ENCODE data around the gene ARRB1. TPM values are rescaled to one million over a fixed set of nuclear protein-coding genes. Genes with fewer than 3 reads are reported as not detected.
"Not testable (repeated sequence)": the region's sequence is repeated elsewhere in the genome, so short reads cannot be mapped to it uniquely, and the experiment has no call there.

ARRB1 gene
- total and polyA plus RNA-seq, 4 experiments from 2014 or later = 6.6 to 47.5 (median 26.4) TPM

- CTCF ChIA-PET (ENCODE audit: partially characterized antibody) = interaction anchor here (1.1 to 1.6 kb wide), 3 partner anchors 8 to 48 kb away, joined by 3 to 8 read pairs (median 3); no protein-coding TSS in a partner anchor
- intact Hi-C loops (cut with micrococcal nuclease) = no loop called here
- no peaks in the 10 kb centered on the region for H3K27me3 Mint-ChIP-seq
- H3K4me3 Mint-ChIP-seq = peak overlapping the region in 5 of 8 donors; percentile 18 to 67 (median 38)
- H3K27ac Mint-ChIP-seq = peak overlapping the region in 5 of 7 donors; percentile 35 to 89 (median 68)
- Histone ChIP-seq H3K4me3 (ENCODE audit: low read length in 2 of 2) (no peak overlapping the region), H3K9me3 (ENCODE audit: control insufficient read depth in 1 of 2, low read length in 2 of 2) (no peaks in the 10 kb centered on the region), H3K4me1 (ENCODE audit: insufficient read depth, low read length) (peaks cover 73% of the 10 kb centered on the region), H3K27ac (ENCODE audit: low read depth, low read length) (no peak overlapping the region), H3K27me3 (ENCODE audit: insufficient read depth, low read length) (no peaks in the 10 kb centered on the region), H3K36me3 (ENCODE audit: insufficient read depth, low read length) (no peaks in the 10 kb centered on the region)
- peaks cover 0 to 2% (median 0%) of the 10 kb centered on the region in 8 donors for H3K9me3 Mint-ChIP-seq
- H3K36me3 Mint-ChIP-seq = peaks cover 4 to 7% of the 10 kb centered on the region in 2 donors
- no peak for DNase-seq
- peaks cover 56 to 93% (median 76%) of the 10 kb centered on the region in 4 donors for H3K4me1 Mint-ChIP-seq
- POLR2A ChIA-PET (ENCODE audit: partially characterized antibody) = interaction anchor here (1.8 to 6.6 kb wide), 2 partner anchors 8 to 14 kb away, joined by 6 to 113 read pairs; partner anchors contain the start of gene ARRB1
Measured at GRCh38 chr11:75337195-75337654, 14.2 kb downstream of the ARRB1 start.

- H3K27ac ChIP-seq (ENCODE audit: low read depth, low read length) = no peak overlapping the region
- DNase-seq = no peak
- CTCF ChIA-PET (ENCODE audit: partially characterized antibody) = interaction anchor here (0.7 to 1.1 kb wide), 3 partner anchors 8 to 55 kb away, joined by 3 read pairs; no protein-coding TSS in a partner anchor
- no peaks in the 10 kb centered on the region for H3K27me3 Mint-ChIP-seq
- intact Hi-C loops (cut with micrococcal nuclease) = no loop called here
- H3K27ac Mint-ChIP-seq = peak overlapping the region in 1 of 7 donors; percentile 60
- peaks cover 4 to 14% of the 10 kb centered on the region in 2 donors for H3K36me3 Mint-ChIP-seq
- POLR2A ChIA-PET (ENCODE audit: partially characterized antibody) = interaction anchor here (1.0 to 1.8 kb wide), 2 partner anchors 17 to 66 kb away, joined by 5 to 9 read pairs; partner anchors contain the start of gene ARRB1
- H3K4me1 ChIP-seq (ENCODE audit: insufficient read depth, low read length) = peaks cover 63% of the 10 kb centered on the region
- H3K36me3 ChIP-seq (ENCODE audit: insufficient read depth, low read length) = no peaks in the 10 kb centered on the region
- peaks cover 0 to 2% (median 0%) of the 10 kb centered on the region in 8 donors for H3K9me3 Mint-ChIP-seq
- H3K4me1 Mint-ChIP-seq = peaks cover 48 to 91% (median 68%) of the 10 kb centered on the region in 4 donors
- H3K4me3 Mint-ChIP-seq = no peak overlapping the region
- H3K27me3 ChIP-seq (ENCODE audit: insufficient read depth, low read length) = no peaks in the 10 kb centered on the region
- no peak overlapping the region for H3K4me3 ChIP-seq (ENCODE audit: low read length in 2 of 2)
- H3K9me3 ChIP-seq (ENCODE audit: control insufficient read depth in 1 of 2, low read length in 2 of 2) = no peaks in the 10 kb centered on the region
Measured at GRCh38 chr11:75334976-75335375, 16.5 kb downstream of the ARRB1 start.

GRCh38 chr11:75334402-75334891 lies 17.0 kb downstream of the ARRB1 start:
- Mint-ChIP-seq H3K9me3 (peaks cover 0 to 2% (median 0%) of the 10 kb centered on the region in 8 donors), H3K27me3 (no peaks in the 10 kb centered on the region), H3K4me3 (no peak overlapping the region), H3K4me1 (peaks cover 50 to 91% (median 68%) of the 10 kb centered on the region in 4 donors), H3K27ac (peak overlapping the region in 4 of 7 donors; percentile 42 to 52 (median 49)), H3K36me3 (peaks cover 4 to 14% of the 10 kb centered on the region in 2 donors)
- no peak for DNase-seq
- Histone ChIP-seq H3K36me3 (ENCODE audit: insufficient read depth, low read length) (no peaks in the 10 kb centered on the region), H3K27ac (ENCODE audit: low read depth, low read length) (no peak overlapping the region), H3K4me1 (ENCODE audit: insufficient read depth, low read length) (peaks cover 63% of the 10 kb centered on the region), H3K9me3 (ENCODE audit: control insufficient read depth in 1 of 2, low read length in 2 of 2) (no peaks in the 10 kb centered on the region), H3K27me3 (ENCODE audit: insufficient read depth, low read length) (no peaks in the 10 kb centered on the region), H3K4me3 (ENCODE audit: low read length in 2 of 2) (no peak overlapping the region)
- POLR2A ChIA-PET (ENCODE audit: partially characterized antibody) = interaction anchor here (1.0 to 1.8 kb wide), 2 partner anchors 17 to 66 kb away, joined by 5 to 9 read pairs; partner anchors contain the start of gene ARRB1
- CTCF ChIA-PET (ENCODE audit: partially characterized antibody) = interaction anchor here (0.7 to 1.1 kb wide), 4 partner anchors 9 to 54 kb away, joined by 3 read pairs; no protein-coding TSS in a partner anchor
- intact Hi-C loops (cut with micrococcal nuclease) = no loop called here

GRCh38 chr11:75333807-75334140 lies 17.7 kb downstream of the ARRB1 start:
- H3K36me3 Mint-ChIP-seq = peaks cover 4 to 14% of the 10 kb centered on the region in 2 donors
- no peak for DNase-seq
- ChIA-PET POLR2A (ENCODE audit: partially characterized antibody) (interaction anchor here (1.6 to 1.8 kb wide), 2 partner anchors 18 to 54 kb away, joined by 3 to 9 read pairs; partner anchors contain the start of gene ARRB1), CTCF (ENCODE audit: partially characterized antibody) (interaction anchor here (0.8 to 1.0 kb wide), 2 partner anchors 53 to 55 kb away, joined by 3 read pairs; no protein-coding TSS in a partner anchor)
- no peak overlapping the region for H3K4me3 Mint-ChIP-seq
- Histone ChIP-seq H3K27me3 (ENCODE audit: insufficient read depth, low read length) (no peaks in the 10 kb centered on the region), H3K9me3 (ENCODE audit: control insufficient read depth in 1 of 2, low read length in 2 of 2) (no peaks in the 10 kb centered on the region), H3K36me3 (ENCODE audit: insufficient read depth, low read length) (no peaks in the 10 kb centered on the region), H3K4me3 (ENCODE audit: low read length in 2 of 2) (no peak overlapping the region), H3K27ac (ENCODE audit: low read depth, low read length) (no peak overlapping the region), H3K4me1 (ENCODE audit: insufficient read depth, low read length) (peaks cover 63% of the 10 kb centered on the region)
- H3K27me3 Mint-ChIP-seq = no peaks in the 10 kb centered on the region
- intact Hi-C loops (cut with micrococcal nuclease) = no loop called here
- no peak overlapping the region for H3K27ac Mint-ChIP-seq
- peaks cover 50 to 91% (median 69%) of the 10 kb centered on the region in 4 donors for H3K4me1 Mint-ChIP-seq
- peaks cover 0 to 2% (median 0%) of the 10 kb centered on the region in 8 donors for H3K9me3 Mint-ChIP-seq

- intact Hi-C loops (cut with micrococcal nuclease) = no loop called here
- H3K4me1 Mint-ChIP-seq = peaks cover 54 to 91% (median 71%) of the 10 kb centered on the region in 4 donors
- DNase-seq = no peak
- H3K27ac ChIP-seq (ENCODE audit: low read depth, low read length) = no peak overlapping the region
- peaks cover 63% of the 10 kb centered on the region for H3K4me1 ChIP-seq (ENCODE audit: insufficient read depth, low read length)
- H3K36me3 Mint-ChIP-seq = peaks cover 4 to 14% of the 10 kb centered on the region in 2 donors
- H3K9me3 ChIP-seq (ENCODE audit: control insufficient read depth in 1 of 2, low read length in 2 of 2) = no peaks in the 10 kb centered on the region
- peaks cover 0 to 2% (median 0%) of the 10 kb centered on the region in 8 donors for H3K9me3 Mint-ChIP-seq
- no peak overlapping the region for H3K4me3 ChIP-seq (ENCODE audit: low read length in 2 of 2)
- H3K27me3 Mint-ChIP-seq = no peaks in the 10 kb centered on the region
- POLR2A ChIA-PET (ENCODE audit: partially characterized antibody) = interaction anchor here (1.6 to 2.0 kb wide), 2 partner anchors 19 to 53 kb away, joined by 3 to 5 read pairs; no protein-coding TSS in a partner anchor
- CTCF ChIA-PET (ENCODE audit: partially characterized antibody) = interaction anchor here (8.0 kb wide), 1 partner anchor 49 kb away, joined by 128 read pairs; no protein-coding TSS in a partner anchor
- no peaks in the 10 kb centered on the region for H3K27me3 ChIP-seq (ENCODE audit: insufficient read depth, low read length)
- peak overlapping the region in 1 of 8 donors; percentile 28 for H3K4me3 Mint-ChIP-seq
- peak overlapping the region in 6 of 7 donors; percentile 6 to 46 (median 36) for H3K27ac Mint-ChIP-seq
- H3K36me3 ChIP-seq (ENCODE audit: insufficient read depth, low read length) = no peaks in the 10 kb centered on the region
Measured at GRCh38 chr11:75333022-75333806, 18.2 kb downstream of the ARRB1 start.

- Mint-ChIP-seq H3K27ac (peak overlapping the region in 6 of 7 donors; percentile 13 to 70 (median 46)), H3K4me3 (peak overlapping the region in 2 of 8 donors; percentile 29 to 62), H3K4me1 (peaks cover 47 to 82% (median 63%) of the 10 kb centered on the region in 4 donors), H3K36me3 (peaks cover 3 to 10% of the 10 kb centered on the region in 2 donors)
- ChIA-PET CTCF (ENCODE audit: partially characterized antibody) (interaction anchor here (0.6 to 8.0 kb wide), 5 partner anchors 11 to 58 kb away, joined by 3 to 128 read pairs (median 4); no protein-coding TSS in a partner anchor), POLR2A (ENCODE audit: partially characterized antibody) (interaction anchor here (0.6 to 2.0 kb wide), 3 partner anchors 9 to 202 kb away, joined by 3 to 6 read pairs (median 5); no protein-coding TSS in a partner anchor)
- H3K4me3 ChIP-seq (ENCODE audit: low read length in 2 of 2); H3K27me3 ChIP-seq (ENCODE audit: insufficient read depth, low read length); H3K36me3 ChIP-seq (ENCODE audit: insufficient read depth, low read length); H3K27me3 Mint-ChIP-seq; DNase-seq; H3K9me3 ChIP-seq (ENCODE audit: control insufficient read depth in 1 of 2, low read length in 2 of 2); intact Hi-C loops (cut with micrococcal nuclease); H3K9me3 Mint-ChIP-seq; H3K27ac ChIP-seq (ENCODE audit: low read depth, low read length): not testable (repeated sequence)
- H3K4me1 ChIP-seq (ENCODE audit: insufficient read depth, low read length) = peaks cover 51% of the 10 kb centered on the region
Measured at GRCh38 chr11:75331761-75332160, 19.7 kb downstream of the ARRB1 start.
